ENCODE results near the gene MAP7D1.
"Not testable (repeated sequence)": the region's sequence is repeated elsewhere in the genome, so short reads cannot be mapped to it uniquely, and the experiment has no call there.

Gene MAP7D1

DNA sequence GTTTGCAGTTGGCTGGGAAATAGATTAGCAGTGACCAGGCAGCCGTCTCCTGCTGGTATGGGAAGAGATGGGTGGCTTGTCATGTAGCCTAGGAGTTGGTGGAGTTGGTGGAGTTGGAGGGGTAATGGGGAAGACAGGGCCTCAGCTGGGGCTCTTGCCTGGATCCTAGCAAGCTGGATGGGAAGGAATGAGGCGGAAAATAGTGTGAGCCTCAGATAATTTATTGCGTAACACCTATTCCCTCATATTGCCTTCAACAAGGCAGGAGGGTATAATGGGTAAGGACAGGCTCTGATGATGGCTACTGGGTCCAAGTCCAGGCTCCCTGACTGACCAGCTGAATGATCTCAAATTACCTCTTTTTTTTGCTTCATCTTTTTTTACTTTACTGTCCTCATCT lies 12.6 kb downstream of the MAP7D1 start:
- DNase-seq (ENCODE audit: low read depth): no peak

DNA sequence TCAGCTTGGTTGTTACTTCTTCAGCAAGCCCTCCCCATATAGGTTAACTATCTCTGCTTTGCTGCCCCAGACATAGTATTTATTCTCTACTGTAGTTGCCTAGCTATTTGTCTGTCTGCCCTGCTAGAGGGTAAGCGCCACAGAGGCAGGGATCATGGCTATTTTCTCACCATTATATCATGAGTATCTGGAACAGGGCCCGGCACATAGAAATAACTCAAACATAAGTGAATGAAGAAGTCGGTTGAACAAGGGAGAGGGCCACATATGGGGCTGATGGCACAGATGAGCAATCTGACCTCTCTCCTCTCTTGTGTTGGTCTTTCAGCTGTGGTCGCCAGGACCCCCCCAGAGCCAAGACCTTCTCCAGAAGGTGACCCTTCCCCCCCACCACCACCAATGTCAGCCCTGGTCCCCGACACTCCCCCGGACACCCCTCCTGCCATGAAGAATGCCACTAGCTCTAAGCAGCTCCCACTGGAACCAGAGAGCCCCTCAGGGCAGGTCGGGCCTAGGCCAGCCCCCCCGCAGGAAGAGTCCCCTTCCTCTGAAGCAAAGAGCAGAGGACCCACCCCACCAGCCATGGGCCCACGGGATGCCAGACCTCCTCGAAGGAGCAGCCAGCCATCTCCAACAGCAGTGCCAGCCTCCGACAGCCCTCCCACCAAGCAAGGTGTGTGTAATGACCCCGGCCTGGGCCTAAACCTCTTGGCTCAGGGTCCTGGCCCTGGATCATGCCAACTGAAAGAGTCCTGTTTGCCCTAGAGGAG lies 14.9 kb downstream of the MAP7D1 start:
- DNase-seq (ENCODE audit: low read depth): no peak

GRCh38 chr1:36172017-36172747 lies 16.2 kb downstream of the MAP7D1 start:
- DNase-seq (ENCODE audit: low read depth): no peak

GRCh38 chr1:36172983-36173382 lies 17.0 kb downstream of the MAP7D1 start:
- DNase-seq (ENCODE audit: low read depth): no peak

- no peak for DNase-seq (ENCODE audit: low read depth)
Measured at GRCh38 chr1:36174713-36175112, 18.8 kb downstream of the MAP7D1 start.

GRCh38 chr1:36175137-36176095 lies 19.5 kb downstream of the MAP7D1 start:
- no peak for DNase-seq (ENCODE audit: low read depth)

GRCh38 chr1:36176106-36176949 lies 20.4 kb downstream of the MAP7D1 start:
- DNase-seq (ENCODE audit: low read depth): no peak

DNA sequence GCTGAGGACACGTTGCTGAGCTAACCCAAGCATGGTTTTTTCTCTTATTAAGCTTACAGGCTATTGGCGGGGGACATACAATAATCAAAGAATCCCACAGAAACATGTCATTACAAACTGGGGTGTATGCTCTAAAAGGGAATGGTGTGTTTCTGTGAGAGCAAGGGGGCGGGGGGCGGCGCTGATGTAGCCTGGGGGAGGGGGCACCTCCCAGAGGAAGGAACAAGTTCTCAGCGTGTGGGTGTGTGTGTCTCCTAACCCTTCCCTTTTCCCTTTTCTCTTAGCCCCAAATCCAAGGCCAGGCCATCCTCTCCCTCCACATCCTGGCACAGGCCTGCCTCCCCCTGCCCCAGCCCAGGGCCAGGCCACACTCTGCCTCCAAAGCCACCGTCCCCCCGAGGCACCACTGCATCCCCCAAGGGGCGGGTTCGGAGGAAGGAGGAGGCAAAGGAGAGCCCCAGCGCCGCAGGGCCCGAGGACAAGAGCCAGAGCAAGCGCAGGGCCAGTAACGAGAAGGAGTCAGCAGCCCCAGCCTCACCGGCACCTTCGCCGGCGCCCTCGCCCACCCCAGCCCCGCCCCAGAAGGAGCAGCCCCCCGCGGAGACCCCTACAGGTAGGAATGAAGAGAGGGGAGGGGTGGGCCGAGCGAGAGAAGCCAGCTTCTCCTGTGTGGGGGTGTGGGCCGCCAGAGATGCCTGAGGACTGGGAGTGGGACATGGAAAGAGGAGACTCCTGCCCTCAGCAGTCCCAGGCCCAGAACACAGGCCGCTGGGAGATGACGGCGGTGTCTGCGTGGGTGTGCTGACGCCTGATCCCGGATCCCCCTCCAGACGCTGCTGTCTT lies 21.9 kb downstream of the MAP7D1 start:
- DNase-seq (ENCODE audit: low read depth): no peak

DNA sequence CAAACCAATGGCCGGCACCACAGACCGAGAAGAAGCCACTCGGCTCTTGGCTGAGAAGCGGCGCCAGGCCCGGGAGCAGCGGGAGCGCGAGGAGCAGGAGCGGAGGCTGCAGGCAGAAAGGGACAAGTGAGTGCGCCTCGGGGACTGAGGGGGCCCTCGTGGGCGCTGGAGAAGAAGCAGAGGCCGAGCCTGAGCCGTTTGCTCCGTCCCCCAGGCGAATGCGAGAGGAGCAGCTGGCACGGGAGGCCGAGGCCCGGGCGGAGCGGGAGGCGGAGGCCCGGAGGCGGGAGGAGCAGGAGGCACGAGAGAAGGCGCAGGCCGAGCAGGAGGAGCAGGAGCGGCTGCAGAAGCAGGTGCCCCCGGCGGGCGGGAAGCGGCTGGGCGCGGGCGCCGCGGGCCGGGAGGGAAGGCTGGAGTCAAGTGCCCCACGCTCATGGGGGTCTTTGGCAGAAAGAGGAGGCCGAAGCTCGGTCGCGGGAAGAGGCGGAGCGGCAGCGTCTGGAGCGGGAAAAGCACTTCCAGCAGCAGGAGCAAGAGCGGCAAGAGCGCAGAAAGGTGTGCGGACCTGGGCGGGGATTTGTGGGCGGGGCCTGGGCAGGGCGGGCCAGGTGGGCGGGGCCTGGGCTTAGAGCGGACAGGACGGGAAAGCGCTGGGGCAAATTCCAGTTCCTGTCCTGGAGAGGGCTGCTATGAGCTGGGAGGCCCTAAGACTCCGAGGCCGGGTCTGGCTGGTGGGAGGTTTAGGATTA lies 22.7 kb downstream of the MAP7D1 start:
- DNase-seq (ENCODE audit: low read depth): no peak

- no peak for DNase-seq (ENCODE audit: low read depth)
Measured at GRCh38 chr1:36179220-36179600, 23.2 kb downstream of the MAP7D1 start.

- DNase-seq (ENCODE audit: low read depth): no peak
Measured at GRCh38 chr1:36182734-36183133, 26.8 kb downstream of the MAP7D1 start.

GRCh38 chr1:36183309-36183856 lies 27.4 kb downstream of the MAP7D1 start:
- no peak for DNase-seq (ENCODE audit: low read depth)

- DNase-seq (ENCODE audit: low read depth): peak; percentile 56
Measured at GRCh38 chr1:36187800-36188593, 32.0 kb downstream of the MAP7D1 start.

- DNase-seq (ENCODE audit: low read depth): not testable (repeated sequence)
Measured at GRCh38 chr1:36196805-36197204, 40.8 kb downstream of the MAP7D1 start.

DNA sequence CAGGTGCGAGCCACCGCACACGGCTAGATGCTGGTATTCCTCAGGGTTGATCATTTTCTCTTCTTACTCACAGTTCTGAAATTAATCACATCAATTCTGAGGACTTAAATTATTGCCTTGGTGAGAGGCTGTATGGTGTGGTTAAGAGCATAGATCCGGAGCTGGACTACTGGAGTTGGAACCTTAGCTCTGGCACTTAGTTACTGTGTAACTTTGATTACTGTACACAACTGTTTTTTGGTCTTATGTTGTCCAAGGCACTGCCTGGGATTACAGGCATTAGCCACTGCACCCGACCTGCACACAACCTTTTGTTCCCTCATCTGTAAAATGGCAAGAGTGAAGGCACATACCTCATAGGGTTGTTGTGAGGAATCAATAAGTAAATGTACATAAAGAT lies 42.7 kb downstream of the MAP7D1 start:
- no peak for DNase-seq (ENCODE audit: low read depth)

DNA sequence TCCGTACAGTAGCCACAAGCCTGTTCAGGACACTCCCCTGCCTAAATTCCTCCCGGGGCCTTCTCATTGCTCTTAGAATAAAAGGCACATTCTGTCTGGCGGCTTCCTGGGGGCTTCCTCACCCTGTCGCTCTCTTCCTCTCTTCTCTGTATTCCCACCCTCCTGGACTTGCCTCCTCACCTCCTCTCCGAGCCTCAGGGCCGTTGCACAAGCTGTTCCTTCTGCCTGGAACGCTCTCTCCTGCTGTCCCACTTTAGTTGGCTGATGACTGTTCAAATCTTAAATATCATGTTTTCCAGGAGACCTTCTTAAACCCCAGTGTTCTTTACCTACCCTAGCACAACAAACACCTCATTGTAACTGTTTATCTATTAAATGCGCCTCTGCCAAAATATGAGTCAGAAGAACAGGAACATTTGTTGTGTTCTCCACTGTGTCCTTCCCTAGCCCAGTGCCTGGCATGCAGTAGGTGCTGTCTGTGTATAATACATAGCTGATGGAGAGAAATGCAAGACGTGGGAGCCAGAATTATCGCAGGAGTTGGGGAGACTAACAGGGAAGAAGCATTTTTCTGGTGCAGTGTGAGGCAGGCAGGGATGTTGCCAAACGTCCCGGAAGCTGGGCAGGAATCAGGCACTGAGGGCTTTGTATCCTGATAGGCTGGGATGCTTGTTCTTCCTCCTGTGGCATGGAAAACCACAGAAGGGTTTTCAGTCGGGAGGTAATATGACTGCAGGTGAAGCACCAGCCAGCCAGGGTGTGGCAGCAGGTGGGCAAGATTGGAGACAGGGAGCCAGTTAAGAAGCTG lies 44.2 kb downstream of the MAP7D1 start:
- DNase-seq (ENCODE audit: low read depth): no peak

DNA sequence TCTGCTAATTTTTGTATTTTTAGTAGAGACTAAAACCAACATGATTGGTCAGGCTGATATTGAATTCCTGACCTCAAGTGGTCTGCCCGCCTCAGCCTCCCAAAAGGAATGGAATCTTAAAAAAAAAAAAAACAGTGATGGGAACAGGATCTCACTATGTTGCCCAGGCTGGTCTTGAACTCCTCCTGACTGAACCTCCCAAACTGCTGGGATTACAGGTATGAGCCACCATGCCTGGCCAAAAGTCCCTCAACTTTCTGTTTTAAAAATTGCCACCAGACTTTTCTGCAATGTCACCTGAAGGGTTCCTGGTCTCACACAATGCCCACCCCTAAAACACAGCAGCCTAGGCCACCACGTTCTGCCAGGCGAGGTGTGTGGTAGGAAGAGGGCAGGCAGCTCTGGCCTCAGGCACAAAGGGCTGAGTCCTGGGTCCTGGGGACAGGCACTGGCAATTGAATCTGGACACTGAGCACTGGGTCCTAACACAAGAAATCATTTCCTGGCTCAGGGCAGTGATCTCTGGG lies 47.1 kb downstream of the MAP7D1 start:
- DNase-seq (ENCODE audit: low read depth): no peak

All from stimulated activated CD8-positive, alpha-beta memory T cell treated with anti-CD3 and anti-CD28 coated beads, Interleukin-4, amount 100 ng/mL, for 24 hours (primary cell).